Pancreas (tissue), 10 donors: ENCODE measurements around the gene ATXN2L. TPM values are rescaled to one million over a fixed set of nuclear protein-coding genes. Genes with fewer than 3 reads are reported as not detected.

Source experiments
- ATAC-seq, 4 donors: fragments of 200-7000 bp; cut with Tn5 transposase; one replicate each; pipeline versions ENCODE4 v1.8.0 to v1.9.1; 2020; ENCODE audit warnings: mild to moderate bottlenecking in 4 of 4, moderate library complexity in 4 of 4
- DNase-seq, 6 donors: peaks; one replicate each; pipeline ENCODE4 v3.0.0-alpha.2; 2020
- FAIRE-seq: peaks from 2 replicates; lab custom pipeline; 2012; peaks lifted over from hg19 to GRCh38; lab: Jason Lieb, UNC
- H3K27ac ChIP-seq, 4 donors: fragments of 200-600 bp; sonication (generic); 1 replicate in 3 of 4; 2 replicates in 1 of 4; pipeline versions ENCODE4 v1.5.0 to v1.8.0; 2020
- H3K27me3 ChIP-seq, 4 donors: fragments of 200-600 bp; one replicate each; pipeline ENCODE4 v1.8.0; 2021
- H3K36me3 ChIP-seq, 3 donors: fragments of 200-600 bp; sonication (generic) in 1 of 3; one replicate each; pipeline versions ENCODE4 v1.5.0 to v1.8.0; 2020 to 2021
- H3K4me1 ChIP-seq, 3 donors: fragments of 200-600 bp; one replicate each; pipeline ENCODE4 v1.8.0; 2021
- H3K4me3 ChIP-seq, 4 donors: fragments of 200-600 bp; sonication (generic) in 2 of 4; one replicate each; pipeline versions ENCODE4 v1.5.0 to v1.8.0; 2020 to 2021
- H3K9me3 ChIP-seq, 4 donors: fragments of 200-600 bp; one replicate each; pipeline ENCODE4 v1.8.0; 2021
- CTCF ChIP-seq, 4 donors: fragments of 200-600 bp; sonication (generic) in 3 of 4; IDR thresholded peaks; one replicate each; pipeline versions ENCODE4 v1.5.0 to v1.8.0; 2021; ENCODE audit warnings: antibody characterized with exemption in 4 of 4
- WGBS, 2 donors: extraction: QIAGEN DNeasy Blood & Tissue Kit; methylation state at CpG; one replicate each; pipeline ENCODE4 v1.1.7; 2013; 5-methylcytosine and 5-hydroxymethylcytosine counted together
- intact Hi-C, 3 donors: fragments of 100-400 bp; cut with DNase I; formaldehyde crosslinking; loops; one replicate each; pipeline versions ENCODE4 v1.11.1 to v1.14.2; 2022
- polyA plus RNA-seq, 2 donors: library from polyadenylated mRNA; stranded (reverse); fragments of 200-250 nt; gene quantifications; one replicate each; pipeline ENCODE4 v1.2.3, GENCODE V29; 2013
- total RNA-seq, 6 donors: library from RNA; stranded (reverse); fragmentation: NEBNext Ultra II Directional in 4 of 6; extraction: Animal tissue kit (Norgen Biotek cat#: 25700) in 4 of 6; gene quantifications; one replicate each; pipeline versions ENCODE4 v1.2.1 to v1.2.4, GENCODE V29; 2021 to 2023
- donor health status: healthy with polysubstance abuse.
- donor health status: DM: no; HTN: no; CAD: no; lungs with moderate emphysema.
- donor health status: DM: no; HTN: no; CAD: no.
- donor health status: control.
- donor health status: control.
- donor health status: Bipolar disorder and iron deficiency.
- donor health status: DM: yes; HTN: yes; CAD: no.
- donor health status: DM: no; HTN: no; CAD: no.
- donor health status: DM: no; HTN: no; CAD: no.
- donor health status: DM: yes; HTN: yes; CAD: no.

ATXN2L gene
- total and polyA plus RNA-seq, 8 donors = 40.3 to 116 (median 60.0) TPM

- Histone ChIP-seq H3K4me3 (no peak overlapping the region), H3K27me3 (no peaks in the 10 kb centered on the region), H3K4me1 (peaks cover 0 to 6% (median 0%) of the 10 kb centered on the region in 3 donors), H3K9me3 (no peaks in the 10 kb centered on the region), H3K27ac (no peak overlapping the region), H3K36me3 (peaks cover 0 to 26% (median 19%) of the 10 kb centered on the region in 3 donors)
- FAIRE-seq (no peak), DNase-seq (no peak), ATAC-seq (no peak)
- TF ChIP-seq CTCF (IDR thresholded peaks at IDR 0.05) = no peak
- 94 to 97% methylated on average over 11 of the region's 11 CpGs for WGBS, 2 donors
- intact Hi-C loops = loop anchor here in 2 of 3 donors (5.0 to 10.0 kb wide), 2 partner anchors 46 to 73 kb away; no protein-coding TSS in a partner anchor
Observed at GRCh38 chr16:28869201-28869600, 46.4 kb downstream of the ATXN2L start.

GRCh38 chr16:28872952-28873351 lies 50.2 kb downstream of the ATXN2L start:
- FAIRE-seq (no peak), ATAC-seq (no peak), DNase-seq (no peak)
- Histone ChIP-seq H3K36me3 (peaks cover 0 to 26% (median 11%) of the 10 kb centered on the region in 3 donors), H3K27me3 (no peaks in the 10 kb centered on the region), H3K4me3 (no peak overlapping the region), H3K4me1 (no peaks in the 10 kb centered on the region), H3K9me3 (no peaks in the 10 kb centered on the region), H3K27ac (no peak overlapping the region)
- no peak for TF ChIP-seq CTCF (IDR thresholded peaks at IDR 0.05)
- intact Hi-C loops = no loop called here
- WGBS, 2 donors = 84 to 88% methylated on average over 11 to 15 of the region's 15 CpGs

- no peak overlapping the region for H3K27ac ChIP-seq
- WGBS, 2 donors = 82 to 84% methylated on average over 18 of the region's 18 CpGs
- H3K4me1 ChIP-seq = no peaks in the 10 kb centered on the region
- FAIRE-seq (no peak), ATAC-seq (peak; percentile 55 to 79 (median 60)), DNase-seq (peak in 1 of 6 donors; percentile 70)
- H3K27me3 ChIP-seq = no peaks in the 10 kb centered on the region
- TF ChIP-seq CTCF (IDR thresholded peaks at IDR 0.05) = peak; percentile 41 to 56 (median 48)
- peaks cover 0 to 19% (median 11%) of the 10 kb centered on the region in 3 donors for H3K36me3 ChIP-seq
- intact Hi-C loops = no loop called here
- H3K9me3 ChIP-seq = no peaks in the 10 kb centered on the region
- H3K4me3 ChIP-seq = no peak overlapping the region
Observed at GRCh38 chr16:28873543-28874201, 50.9 kb downstream of the ATXN2L start.

GRCh38 chr16:28874406-28874805 lies 51.6 kb downstream of the ATXN2L start:
- peaks cover 0 to 12% (median 4%) of the 10 kb centered on the region in 3 donors for H3K36me3 ChIP-seq
- no peak overlapping the region for H3K27ac ChIP-seq
- no peaks in the 10 kb centered on the region for H3K9me3 ChIP-seq
- WGBS, 2 donors = 94 to 98% methylated on average over 6 of the region's 6 CpGs
- intact Hi-C loops = no loop called here
- H3K4me3 ChIP-seq = no peak overlapping the region
- FAIRE-seq (no peak), DNase-seq (no peak), ATAC-seq (no peak)
- H3K27me3 ChIP-seq = no peaks in the 10 kb centered on the region
- H3K4me1 ChIP-seq = peaks cover 0 to 3% (median 0%) of the 10 kb centered on the region in 3 donors
- no peak for TF ChIP-seq CTCF (IDR thresholded peaks at IDR 0.05)
